C4-2B (cell line): ENCODE results near the gene PCDH9.

Experiments
- ZFX ChIP-seq: fragments of 450-650 bp; IDR thresholded peaks from 2 replicates; pipeline ENCODE4 v1.6.1; 2017
- TF ChIP-seq, protein P1 (sequence below): fragments of 450-650 bp; conservative IDR thresholded peaks from 2 replicates; pipeline ENCODE4 v1.5.1; 2017; ENCODE audit warnings: mild to moderate bottlenecking

DNA sequence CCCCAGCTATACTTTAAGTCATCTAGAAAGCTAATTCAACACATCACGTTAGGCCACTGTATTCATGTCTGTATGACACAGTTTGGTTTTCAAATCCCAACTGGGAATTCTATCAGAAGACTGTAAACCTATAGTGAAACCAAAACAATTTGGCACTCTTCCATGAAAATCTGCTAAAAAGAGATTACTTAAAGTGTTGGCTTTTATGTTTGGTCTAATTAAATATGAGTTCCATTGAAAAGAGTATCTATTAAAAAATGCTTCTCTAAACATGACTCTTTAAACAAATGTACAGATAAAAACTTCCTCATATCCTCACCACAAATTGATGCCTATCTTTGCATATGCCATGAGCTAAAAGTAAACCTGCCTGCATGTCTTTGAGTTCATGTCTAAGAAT, 25.4 kb downstream of the PCDH9 start:
- TF ChIP-seq, protein P1, sequence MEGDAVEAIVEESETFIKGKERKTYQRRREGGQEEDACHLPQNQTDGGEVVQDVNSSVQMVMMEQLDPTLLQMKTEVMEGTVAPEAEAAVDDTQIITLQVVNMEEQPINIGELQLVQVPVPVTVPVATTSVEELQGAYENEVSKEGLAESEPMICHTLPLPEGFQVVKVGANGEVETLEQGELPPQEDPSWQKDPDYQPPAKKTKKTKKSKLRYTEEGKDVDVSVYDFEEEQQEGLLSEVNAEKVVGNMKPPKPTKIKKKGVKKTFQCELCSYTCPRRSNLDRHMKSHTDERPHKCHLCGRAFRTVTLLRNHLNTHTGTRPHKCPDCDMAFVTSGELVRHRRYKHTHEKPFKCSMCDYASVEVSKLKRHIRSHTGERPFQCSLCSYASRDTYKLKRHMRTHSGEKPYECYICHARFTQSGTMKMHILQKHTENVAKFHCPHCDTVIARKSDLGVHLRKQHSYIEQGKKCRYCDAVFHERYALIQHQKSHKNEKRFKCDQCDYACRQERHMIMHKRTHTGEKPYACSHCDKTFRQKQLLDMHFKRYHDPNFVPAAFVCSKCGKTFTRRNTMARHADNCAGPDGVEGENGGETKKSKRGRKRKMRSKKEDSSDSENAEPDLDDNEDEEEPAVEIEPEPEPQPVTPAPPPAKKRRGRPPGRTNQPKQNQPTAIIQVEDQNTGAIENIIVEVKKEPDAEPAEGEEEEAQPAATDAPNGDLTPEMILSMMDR = no peak
- no peak for TF ChIP-seq ZFX
